ENCODE measurements around the gene SLC26A2.
A peak's percentile ranks its signal among the peaks of the same experiment; 100 is the strongest.

The SLC26A2 gene

DNA sequence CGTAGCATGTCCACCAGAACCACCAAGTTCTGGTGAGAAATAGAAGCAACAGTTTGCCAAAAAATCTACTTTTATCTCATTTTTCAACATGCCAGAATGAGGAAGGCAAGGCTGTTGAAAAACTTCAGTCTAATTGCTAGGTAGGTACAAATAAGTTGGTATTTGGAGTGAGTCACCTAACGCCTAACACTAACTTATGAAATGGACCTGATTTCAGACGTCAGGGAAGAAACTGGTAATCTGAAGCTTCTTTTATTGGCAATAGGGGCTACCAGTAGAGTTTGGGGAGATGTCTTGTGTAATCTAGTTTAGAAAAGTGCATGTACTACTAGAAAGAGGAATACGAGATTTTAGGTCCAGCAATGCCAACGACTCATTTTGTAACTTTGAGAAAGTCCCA lies 11.6 kb upstream of the SLC26A2 start:
- H3K27me3 ChIP-seq (ENCODE audit: control insufficient read depth in 3 of 3, insufficient read depth in 3 of 3, low read depth in 1 of 3, low read length in 3 of 3): peaks cover 0 to 22% (median 0%) of the 10 kb centered on the region in 3 experiments
- no peak overlapping the region for H4K8ac ChIP-seq (ENCODE audit: low read depth, low read length)
- H3K36me3 ChIP-seq (replicated peaks in 1 of 2; ENCODE audit: control insufficient read depth in 2 of 2, insufficient read depth in 2 of 2, low read length in 2 of 2): no peaks in the 10 kb centered on the region
- no peak for DNase-seq (ENCODE audit: low spot score)
- H3K18ac ChIP-seq (ENCODE audit: low read length): no peak overlapping the region
- H2BK15ac ChIP-seq (ENCODE audit: low read length): no peak overlapping the region
- H3K27ac ChIP-seq (replicated peaks; ENCODE audit: low read length): no peak overlapping the region
- no peak overlapping the region for H3K4me2 ChIP-seq (ENCODE audit: insufficient read depth, low read length, poor library complexity, severe bottlenecking)
- H2BK120ac ChIP-seq (ENCODE audit: low read depth, low read length): no peak overlapping the region
- H3K79me1 ChIP-seq (ENCODE audit: low read depth, low read length): no peaks in the 10 kb centered on the region
- H2AK5ac ChIP-seq (ENCODE audit: low read depth, low read length): no peak overlapping the region
- H3K4me3 ChIP-seq (ENCODE audit: low read length in 2 of 2): no peak overlapping the region
- no peak overlapping the region for H3K23ac ChIP-seq (ENCODE audit: low read depth, low read length, poor library complexity)
- H3K9me3 ChIP-seq (replicated peaks in 1 of 2; ENCODE audit: control insufficient read depth in 2 of 2, insufficient read depth in 1 of 2, low read depth in 1 of 2, low read length in 2 of 2): no peaks in the 10 kb centered on the region
- WGBS, 2 donors (ENCODE audit: extremely low coverage in 2 of 2, insufficient read length in 2 of 2, insufficient replicate concordance in 1 of 2): no CpG with 5 or more reads among the region's 5 CpGs
- no peak overlapping the region for H2AFZ ChIP-seq (ENCODE audit: low read length)
- H4K91ac ChIP-seq (ENCODE audit: low read depth, low read length, poor library complexity): no peak overlapping the region
- no peak overlapping the region for H3K9ac ChIP-seq (ENCODE audit: low read depth, low read length, poor library complexity)
- H3K14ac ChIP-seq (ENCODE audit: low read length): no peak overlapping the region
- H3K4ac ChIP-seq (ENCODE audit: low read length): no peak overlapping the region
- H2BK5ac ChIP-seq (ENCODE audit: low read length): no peak overlapping the region
- no peak overlapping the region for H2BK12ac ChIP-seq (ENCODE audit: low read length)
- H3K4me1 ChIP-seq (ENCODE audit: control insufficient read depth in 2 of 2, insufficient read depth in 1 of 2, low read depth in 1 of 2, low read length in 2 of 2): no peaks in the 10 kb centered on the region

DNA sequence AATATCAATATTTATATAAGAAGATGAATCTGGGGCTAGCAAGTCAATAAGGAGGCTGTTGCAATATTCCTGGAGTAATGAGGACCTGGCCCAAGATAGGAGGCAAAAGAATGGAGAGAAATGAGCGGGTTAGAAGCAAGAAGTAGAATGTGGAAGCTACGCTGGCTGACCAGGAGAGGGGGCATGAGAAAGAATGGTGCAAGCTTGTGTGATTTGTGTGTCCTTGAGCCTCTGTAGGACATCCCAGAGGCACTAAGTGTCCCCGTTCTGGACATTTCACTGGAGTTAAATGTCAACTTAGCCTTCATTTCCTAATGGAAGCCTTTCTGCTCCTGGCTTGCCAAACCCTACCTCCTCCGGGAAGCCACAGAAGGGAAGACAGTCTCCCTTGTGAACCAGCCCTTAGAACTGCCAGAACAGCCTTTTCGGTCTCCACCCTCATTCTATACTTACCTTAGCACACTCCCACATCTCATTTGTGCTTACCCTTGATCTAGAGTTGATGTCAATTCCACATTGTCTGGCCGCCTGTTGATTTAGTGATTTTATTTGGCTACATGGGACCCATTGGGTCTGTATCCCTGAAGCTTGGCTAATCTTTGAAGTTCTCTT lies 9.3 kb upstream of the SLC26A2 start:
- Histone ChIP-seq H3K27me3 (ENCODE audit: control insufficient read depth in 3 of 3, insufficient read depth in 3 of 3, low read depth in 1 of 3, low read length in 3 of 3) (peaks cover 0 to 7% (median 0%) of the 10 kb centered on the region in 3 experiments), H3K18ac (ENCODE audit: low read length) (no peak overlapping the region), H3K9ac (ENCODE audit: low read depth, low read length, poor library complexity) (no peak overlapping the region), H3K14ac (ENCODE audit: low read length) (no peak overlapping the region), H3K4me1 (ENCODE audit: control insufficient read depth in 2 of 2, insufficient read depth in 1 of 2, low read depth in 1 of 2, low read length in 2 of 2) (no peaks in the 10 kb centered on the region), H3K4me2 (ENCODE audit: insufficient read depth, low read length, poor library complexity, severe bottlenecking) (no peak overlapping the region), H3K36me3 (replicated peaks in 1 of 2; ENCODE audit: control insufficient read depth in 2 of 2, insufficient read depth in 2 of 2, low read length in 2 of 2) (no peaks in the 10 kb centered on the region), H2BK12ac (ENCODE audit: low read length) (no peak overlapping the region), H2BK120ac (ENCODE audit: low read depth, low read length) (no peak overlapping the region), H4K8ac (ENCODE audit: low read depth, low read length) (no peak overlapping the region), H3K79me1 (ENCODE audit: low read depth, low read length) (no peaks in the 10 kb centered on the region), H2BK5ac (ENCODE audit: low read length) (no peak overlapping the region), H3K23ac (ENCODE audit: low read depth, low read length, poor library complexity) (no peak overlapping the region), H3K4me3 (ENCODE audit: low read length in 2 of 2) (no peak overlapping the region), H2AFZ (ENCODE audit: low read length) (no peak overlapping the region), H3K9me3 (replicated peaks in 1 of 2; ENCODE audit: control insufficient read depth in 2 of 2, insufficient read depth in 1 of 2, low read depth in 1 of 2, low read length in 2 of 2) (no peaks in the 10 kb centered on the region), H3K4ac (ENCODE audit: low read length) (no peak overlapping the region), H3K27ac (replicated peaks; ENCODE audit: low read length) (no peak overlapping the region), H2AK5ac (ENCODE audit: low read depth, low read length) (no peak overlapping the region), H4K91ac (ENCODE audit: low read depth, low read length, poor library complexity) (no peak overlapping the region), H2BK15ac (ENCODE audit: low read length) (no peak overlapping the region)
- no CpG with 5 or more reads among the region's 6 CpGs for WGBS, 2 donors (ENCODE audit: extremely low coverage in 2 of 2, insufficient read length in 2 of 2, insufficient replicate concordance in 1 of 2)
- no peak for DNase-seq (ENCODE audit: low spot score)

DNA sequence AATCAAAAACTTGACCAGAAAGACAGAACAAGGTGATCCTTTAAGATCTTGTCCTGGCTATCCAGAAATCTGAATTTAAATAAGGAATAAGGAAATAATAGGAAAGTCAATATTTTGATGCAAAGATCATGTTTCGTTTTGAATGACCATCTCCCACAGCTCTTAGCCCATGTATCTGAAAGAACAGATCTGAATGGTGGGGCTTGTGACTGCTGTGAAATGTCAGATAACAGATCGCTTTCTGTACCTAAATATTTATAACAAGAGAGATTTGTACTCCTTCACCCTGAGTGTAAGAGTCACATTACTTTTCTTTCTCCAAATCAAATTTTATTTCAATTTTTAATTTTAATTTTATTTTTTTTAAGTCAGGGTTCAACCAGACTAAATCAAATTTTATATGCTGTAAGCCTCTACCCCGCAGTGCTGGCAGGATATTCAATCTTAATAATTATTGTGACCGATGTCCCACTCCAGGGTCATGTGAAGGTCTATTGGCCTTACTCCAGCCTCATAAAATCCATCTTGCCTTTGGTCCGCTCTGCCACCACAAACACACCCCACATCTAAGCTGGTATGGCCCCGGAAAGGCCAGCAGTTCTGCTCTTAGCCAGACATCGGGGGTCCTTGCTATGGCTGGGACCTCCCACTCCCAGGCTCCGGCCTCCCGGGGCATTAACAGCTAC lies 7.0 kb upstream of the SLC26A2 start:
- no CpG with 5 or more reads among the region's 9 CpGs for WGBS, 2 donors (ENCODE audit: extremely low coverage in 2 of 2, insufficient read length in 2 of 2, insufficient replicate concordance in 1 of 2)

DNA sequence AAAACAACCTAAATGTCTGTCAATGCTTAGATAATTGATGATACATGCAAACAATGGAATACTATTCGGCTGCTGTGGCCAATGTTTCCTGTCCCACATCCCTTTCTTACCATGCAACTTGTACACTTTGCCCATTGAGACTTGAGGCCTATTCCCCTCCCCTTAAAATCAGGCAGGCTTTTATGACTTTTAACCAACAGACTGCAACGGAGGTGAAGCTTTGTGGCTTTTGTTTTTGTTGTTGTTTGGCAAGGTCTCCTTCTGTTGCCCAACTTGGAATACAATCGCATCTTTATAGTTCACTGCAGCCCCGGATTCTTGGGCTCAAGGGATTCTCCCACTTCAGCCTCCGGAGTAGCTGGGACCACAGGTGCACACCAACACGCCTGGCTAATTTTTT lies 5.8 kb upstream of the SLC26A2 start:
- H4K8ac ChIP-seq (ENCODE audit: low read depth, low read length): no peak overlapping the region
- H3K14ac ChIP-seq (ENCODE audit: low read length): no peak overlapping the region
- H3K4me3 ChIP-seq (ENCODE audit: low read length in 2 of 2): no peak overlapping the region
- no peak overlapping the region for H3K4me2 ChIP-seq (ENCODE audit: insufficient read depth, low read length, poor library complexity, severe bottlenecking)
- H3K23ac ChIP-seq (ENCODE audit: low read depth, low read length, poor library complexity): no peak overlapping the region
- no peak overlapping the region for H4K91ac ChIP-seq (ENCODE audit: low read depth, low read length, poor library complexity)
- H2BK15ac ChIP-seq (ENCODE audit: low read length): no peak overlapping the region
- peaks cover 2 to 4% of the 10 kb centered on the region in 2 donors for H3K4me1 ChIP-seq (ENCODE audit: control insufficient read depth in 2 of 2, insufficient read depth in 1 of 2, low read depth in 1 of 2, low read length in 2 of 2)
- no peak overlapping the region for H3K18ac ChIP-seq (ENCODE audit: low read length)
- H3K9me3 ChIP-seq (replicated peaks in 1 of 2; ENCODE audit: control insufficient read depth in 2 of 2, insufficient read depth in 1 of 2, low read depth in 1 of 2, low read length in 2 of 2): no peaks in the 10 kb centered on the region
- H3K36me3 ChIP-seq (replicated peaks in 1 of 2; ENCODE audit: control insufficient read depth in 2 of 2, insufficient read depth in 2 of 2, low read length in 2 of 2): no peaks in the 10 kb centered on the region
- peaks cover 0 to 4% (median 0%) of the 10 kb centered on the region in 3 experiments for H3K27me3 ChIP-seq (ENCODE audit: control insufficient read depth in 3 of 3, insufficient read depth in 3 of 3, low read depth in 1 of 3, low read length in 3 of 3)
- H3K27ac ChIP-seq (replicated peaks; ENCODE audit: low read length): no peak overlapping the region
- no peak overlapping the region for H3K4ac ChIP-seq (ENCODE audit: low read length)
- no peak overlapping the region for H2AK5ac ChIP-seq (ENCODE audit: low read depth, low read length)
- no peaks in the 10 kb centered on the region for H3K79me1 ChIP-seq (ENCODE audit: low read depth, low read length)
- H2AFZ ChIP-seq (ENCODE audit: low read length): no peak overlapping the region
- WGBS, 2 donors (ENCODE audit: extremely low coverage in 2 of 2, insufficient read length in 2 of 2, insufficient replicate concordance in 1 of 2): no CpG with 5 or more reads among the region's 6 CpGs
- H3K9ac ChIP-seq (ENCODE audit: low read depth, low read length, poor library complexity): no peak overlapping the region
- no peak overlapping the region for H2BK120ac ChIP-seq (ENCODE audit: low read depth, low read length)
- no peak overlapping the region for H2BK12ac ChIP-seq (ENCODE audit: low read length)
- DNase-seq (ENCODE audit: low spot score): no peak
- no peak overlapping the region for H2BK5ac ChIP-seq (ENCODE audit: low read length)

More for the DNA sequence above, 7.0 kb upstream of the SLC26A2 start:
- H4K91ac ChIP-seq (ENCODE audit: low read depth, low read length, poor library complexity): no peak overlapping the region
- H2AK5ac ChIP-seq (ENCODE audit: low read depth, low read length): no peak overlapping the region
- no peak overlapping the region for H3K14ac ChIP-seq (ENCODE audit: low read length)
- H3K9me3 ChIP-seq (replicated peaks in 1 of 2; ENCODE audit: control insufficient read depth in 2 of 2, insufficient read depth in 1 of 2, low read depth in 1 of 2, low read length in 2 of 2): no peaks in the 10 kb centered on the region
- no peaks in the 10 kb centered on the region for H3K4me1 ChIP-seq (ENCODE audit: control insufficient read depth in 2 of 2, insufficient read depth in 1 of 2, low read depth in 1 of 2, low read length in 2 of 2)
- H3K18ac ChIP-seq (ENCODE audit: low read length): no peak overlapping the region
- no peak overlapping the region for H2BK12ac ChIP-seq (ENCODE audit: low read length)
- no peak overlapping the region for H2BK5ac ChIP-seq (ENCODE audit: low read length)
- no peak overlapping the region for H3K23ac ChIP-seq (ENCODE audit: low read depth, low read length, poor library complexity)
- no peak overlapping the region for H3K27ac ChIP-seq (replicated peaks; ENCODE audit: low read length)
- no peaks in the 10 kb centered on the region for H3K79me1 ChIP-seq (ENCODE audit: low read depth, low read length)
- H2BK15ac ChIP-seq (ENCODE audit: low read length): no peak overlapping the region
- H3K9ac ChIP-seq (ENCODE audit: low read depth, low read length, poor library complexity): no peak overlapping the region
- H4K8ac ChIP-seq (ENCODE audit: low read depth, low read length): no peak overlapping the region
- H3K27me3 ChIP-seq (ENCODE audit: control insufficient read depth in 3 of 3, insufficient read depth in 3 of 3, low read depth in 1 of 3, low read length in 3 of 3): peaks cover 0 to 4% (median 0%) of the 10 kb centered on the region in 3 experiments
- H3K4me2 ChIP-seq (ENCODE audit: insufficient read depth, low read length, poor library complexity, severe bottlenecking): no peak overlapping the region
- H2BK120ac ChIP-seq (ENCODE audit: low read depth, low read length): no peak overlapping the region
- H3K36me3 ChIP-seq (replicated peaks in 1 of 2; ENCODE audit: control insufficient read depth in 2 of 2, insufficient read depth in 2 of 2, low read length in 2 of 2): no peaks in the 10 kb centered on the region
- no peak overlapping the region for H3K4me3 ChIP-seq (ENCODE audit: low read length in 2 of 2)
- no peak overlapping the region for H3K4ac ChIP-seq (ENCODE audit: low read length)
- no peak for DNase-seq (ENCODE audit: low spot score)
- peak overlapping the region; percentile 35 for H2AFZ ChIP-seq (ENCODE audit: low read length)

Data from neuronal stem cell (in vitro differentiated cells).